Measurements from ENCODE around the gene MLEC.

The MLEC gene

GRCh38 chr12:120736404-120737331, 49.7 kb downstream of the MLEC start:
- ATAC-seq, result no peak; the same call in 2 of the 3 replicates
- TF ChIP-seq PATZ1 (CRISPR knock-in tag; IDR thresholded peaks at IDR 0.05; ENCODE audit: borderline replicate concordance) (no peak), GLIS3 (CRISPR knock-in tag; IDR thresholded peaks at IDR 0.05) (no peak), CSRNP3 (CRISPR knock-in tag; IDR thresholded peaks at IDR 0.05) (no peak), ZFP3 (CRISPR knock-in tag; IDR thresholded peaks at IDR 0.05) (no peak), POU6F1 (CRISPR knock-in tag; IDR thresholded peaks at IDR 0.05; ENCODE audit: borderline replicate concordance, low read depth) (no peak), PPARA (CRISPR knock-in tag; IDR thresholded peaks at IDR 0.05; ENCODE audit: borderline replicate concordance) (no peak), ZC3H10 (CRISPR knock-in tag; IDR thresholded peaks at IDR 0.05) (no peak), TCF4 (CRISPR knock-in tag; IDR thresholded peaks at IDR 0.05; ENCODE audit: borderline replicate concordance) (no peak), ZNF8 (CRISPR knock-in tag; IDR thresholded peaks at IDR 0.05) (no peak), ZNF565 (CRISPR knock-in tag; conservative IDR thresholded peaks at IDR 0.05; ENCODE audit: low read depth) (no peak), TSHZ2 (CRISPR knock-in tag; IDR thresholded peaks at IDR 0.05) (no peak), ZNF70 (CRISPR knock-in tag; IDR thresholded peaks at IDR 0.05) (no peak), ESRRG (CRISPR knock-in tag; IDR thresholded peaks at IDR 0.05) (no peak), OSR1 (CRISPR knock-in tag; IDR thresholded peaks at IDR 0.05) (no peak)

GRCh38 chr12:120737557-120738251, 50.8 kb downstream of the MLEC start:
- peak; percentile 39 for ATAC-seq
- no peak for TF ChIP-seq ZFP3 (CRISPR knock-in tag; IDR thresholded peaks at IDR 0.05)
- TF ChIP-seq PATZ1 (CRISPR knock-in tag; IDR thresholded peaks at IDR 0.05; ENCODE audit: borderline replicate concordance), result no peak
- TF ChIP-seq TOX (CRISPR knock-in tag; IDR thresholded peaks at IDR 0.05; ENCODE audit: borderline replicate concordance), result no peak
- TF ChIP-seq ZNF70 (CRISPR knock-in tag; IDR thresholded peaks at IDR 0.05), result no peak
- TF ChIP-seq ESRRG (CRISPR knock-in tag; IDR thresholded peaks at IDR 0.05), result no peak
- no peak for TF ChIP-seq TSHZ2 (CRISPR knock-in tag; IDR thresholded peaks at IDR 0.05)
- no peak for TF ChIP-seq ZC3H10 (CRISPR knock-in tag; IDR thresholded peaks at IDR 0.05)
- no peak for TF ChIP-seq RARB (CRISPR knock-in tag; IDR thresholded peaks at IDR 0.05)
- no peak for TF ChIP-seq PPARA (CRISPR knock-in tag; IDR thresholded peaks at IDR 0.05; ENCODE audit: borderline replicate concordance)
- TF ChIP-seq POU6F1 (CRISPR knock-in tag; IDR thresholded peaks at IDR 0.05; ENCODE audit: borderline replicate concordance, low read depth), result no peak
- no peak for TF ChIP-seq ZNF565 (CRISPR knock-in tag; conservative IDR thresholded peaks at IDR 0.05; ENCODE audit: low read depth)
- TF ChIP-seq BACH2 (CRISPR knock-in tag; IDR thresholded peaks at IDR 0.05; ENCODE audit: borderline replicate concordance), result no peak
- no peak for TF ChIP-seq ZNF8 (CRISPR knock-in tag; IDR thresholded peaks at IDR 0.05)
- TF ChIP-seq CSRNP3 (CRISPR knock-in tag; IDR thresholded peaks at IDR 0.05), result no peak
- no peak for TF ChIP-seq CSDC2 (CRISPR knock-in tag; IDR thresholded peaks at IDR 0.05)
- TF ChIP-seq ISL1 (CRISPR knock-in tag; IDR thresholded peaks at IDR 0.05), result no peak

Measured in SK-N-SH treated with all-trans-retinoic acid at 6 μM for 48 hours (cell line).